ENCODE measurements around the gene KCTD15.

The KCTD15 gene

GRCh38 chr19:33797802-33798671 lies 1.4 kb downstream of the KCTD15 start:
- Mint-ChIP-seq H3K27ac (no peak overlapping the region), H3K4me1 (ENCODE audit: low read depth) (peaks cover 2% of the 10 kb centered on the region), H3K4me3 (peak overlapping the region; percentile 67), H3K36me3 (ENCODE audit: low read depth) (no peaks in the 10 kb centered on the region), H3K9me3 (no peaks in the 10 kb centered on the region), H3K27me3 (ENCODE audit: low read depth) (peaks cover 21% of the 10 kb centered on the region)
- DNase-seq (ENCODE audit: low spot score) = peak; percentile 12

DNA sequence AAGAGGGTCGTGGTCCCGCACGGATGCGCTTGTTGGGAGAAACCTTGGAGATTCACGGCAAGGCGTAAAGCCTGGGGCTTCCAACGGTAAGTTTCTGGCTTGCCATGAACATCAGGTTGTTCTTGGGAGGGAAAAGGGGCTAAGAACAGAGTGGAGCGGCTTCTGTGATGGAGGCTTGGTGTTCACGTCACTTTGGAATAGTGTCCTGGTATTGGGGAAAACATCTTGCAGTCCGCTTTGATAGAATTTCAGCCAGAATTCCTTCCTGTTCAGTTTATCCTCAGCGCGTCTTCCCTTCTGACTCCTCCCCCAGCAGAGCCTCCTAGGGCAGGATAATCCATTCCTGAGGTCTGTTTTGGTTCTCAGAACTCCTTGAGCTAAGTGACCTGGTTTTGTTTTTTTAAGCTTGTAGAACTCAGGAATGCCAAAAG lies 2.0 kb downstream of the KCTD15 start:
- Mint-ChIP-seq H3K4me3 (peak overlapping the region; percentile 21), H3K9me3 (no peaks in the 10 kb centered on the region), H3K27ac (no peak overlapping the region)

GRCh38 chr19:33799476-33799875 lies 2.8 kb downstream of the KCTD15 start:
- no peak overlapping the region for H3K4me3 Mint-ChIP-seq
- H3K4me1 Mint-ChIP-seq (ENCODE audit: low read depth) = peaks cover 2% of the 10 kb centered on the region
- peaks cover 15% of the 10 kb centered on the region for H3K27me3 Mint-ChIP-seq (ENCODE audit: low read depth)
- no peaks in the 10 kb centered on the region for H3K36me3 Mint-ChIP-seq (ENCODE audit: low read depth)
- no peak overlapping the region for H3K27ac Mint-ChIP-seq
- H3K9me3 Mint-ChIP-seq = no peaks in the 10 kb centered on the region
- DNase-seq (ENCODE audit: low spot score) = no peak

More for the DNA sequence above, 2.0 kb downstream of the KCTD15 start:
- no peak for DNase-seq (ENCODE audit: low spot score)
- peaks cover 16% of the 10 kb centered on the region for H3K27me3 Mint-ChIP-seq (ENCODE audit: low read depth)
- H3K36me3 Mint-ChIP-seq (ENCODE audit: low read depth) = no peaks in the 10 kb centered on the region
- H3K4me1 Mint-ChIP-seq (ENCODE audit: low read depth) = peaks cover 2% of the 10 kb centered on the region

GRCh38 chr19:33800012-33800680 lies 3.5 kb downstream of the KCTD15 start:
- H3K36me3 Mint-ChIP-seq (ENCODE audit: low read depth) = no peaks in the 10 kb centered on the region
- H3K4me3 Mint-ChIP-seq = no peak overlapping the region
- no peak overlapping the region for H3K27ac Mint-ChIP-seq
- H3K27me3 Mint-ChIP-seq (ENCODE audit: low read depth) = peaks cover 15% of the 10 kb centered on the region
- H3K9me3 Mint-ChIP-seq = no peaks in the 10 kb centered on the region
- H3K4me1 Mint-ChIP-seq (ENCODE audit: low read depth) = peaks cover 2% of the 10 kb centered on the region
- DNase-seq (ENCODE audit: low spot score) = no peak

DNA sequence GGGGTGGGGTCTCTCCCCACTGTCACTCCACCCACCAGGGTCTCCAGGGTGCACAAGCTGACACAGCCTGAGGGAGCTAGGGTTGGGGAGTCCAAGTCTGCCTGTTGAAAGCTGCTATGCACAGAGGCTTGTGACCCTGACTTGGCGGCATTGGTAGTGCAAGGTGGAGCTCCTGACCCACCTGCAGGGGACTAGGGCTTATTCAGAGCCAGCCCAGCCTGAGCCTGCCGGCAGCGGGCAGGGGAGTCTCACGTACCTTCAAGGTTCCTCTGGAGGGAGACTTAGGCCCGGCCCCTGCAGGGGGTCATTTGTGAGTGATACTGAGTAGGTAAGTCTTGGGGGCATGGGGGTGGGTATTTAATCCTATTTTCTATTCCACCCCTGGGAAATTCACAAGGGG lies 4.7 kb downstream of the KCTD15 start:
- no peak overlapping the region for H3K4me3 Mint-ChIP-seq
- no peak for DNase-seq (ENCODE audit: low spot score)
- H3K36me3 Mint-ChIP-seq (ENCODE audit: low read depth) = no peaks in the 10 kb centered on the region
- H3K9me3 Mint-ChIP-seq = no peaks in the 10 kb centered on the region
- H3K4me1 Mint-ChIP-seq (ENCODE audit: low read depth) = peaks cover 7% of the 10 kb centered on the region
- no peak overlapping the region for H3K27ac Mint-ChIP-seq
- H3K27me3 Mint-ChIP-seq (ENCODE audit: low read depth) = peaks cover 15% of the 10 kb centered on the region

- H3K4me3 Mint-ChIP-seq = no peak overlapping the region
- no peak for DNase-seq (ENCODE audit: low spot score)
- H3K27ac Mint-ChIP-seq = no peak overlapping the region
- H3K4me1 Mint-ChIP-seq (ENCODE audit: low read depth) = peaks cover 7% of the 10 kb centered on the region
- no peaks in the 10 kb centered on the region for H3K36me3 Mint-ChIP-seq (ENCODE audit: low read depth)
- no peaks in the 10 kb centered on the region for H3K9me3 Mint-ChIP-seq
- H3K27me3 Mint-ChIP-seq (ENCODE audit: low read depth) = peaks cover 14% of the 10 kb centered on the region
These were observed 5.3 kb downstream of the KCTD15 start for GRCh38 chr19:33802001-33802400.

GRCh38 chr19:33802801-33803200 lies 6.1 kb downstream of the KCTD15 start:
- no peaks in the 10 kb centered on the region for H3K9me3 Mint-ChIP-seq
- no peak overlapping the region for H3K27ac Mint-ChIP-seq
- peaks cover 5% of the 10 kb centered on the region for H3K4me1 Mint-ChIP-seq (ENCODE audit: low read depth)
- H3K4me3 Mint-ChIP-seq = no peak overlapping the region
- DNase-seq (ENCODE audit: low spot score) = no peak
- H3K27me3 Mint-ChIP-seq (ENCODE audit: low read depth) = peaks cover 12% of the 10 kb centered on the region
- H3K36me3 Mint-ChIP-seq (ENCODE audit: low read depth) = no peaks in the 10 kb centered on the region

DNA sequence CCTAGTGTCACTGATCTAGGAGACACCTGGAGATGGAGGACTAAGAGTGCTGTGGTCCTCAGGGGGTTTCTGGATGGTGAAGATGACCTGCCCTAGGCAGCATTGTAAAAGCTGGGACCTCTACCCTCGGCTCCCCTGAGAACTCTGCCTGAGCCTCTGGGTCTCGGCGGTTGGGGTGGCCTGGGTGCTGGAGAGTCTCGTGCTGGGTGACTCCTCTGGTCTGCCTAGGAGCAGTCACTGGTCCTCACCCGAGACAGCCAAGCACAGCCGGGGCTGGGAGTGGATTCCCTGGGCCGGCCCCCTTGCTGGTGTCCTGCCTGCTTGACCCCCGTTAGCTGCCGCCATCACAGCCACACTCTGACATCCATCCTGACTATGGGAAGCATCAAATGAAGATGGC lies 6.7 kb downstream of the KCTD15 start:
- no peak overlapping the region for H3K4me3 Mint-ChIP-seq
- H3K36me3 Mint-ChIP-seq (ENCODE audit: low read depth) = no peaks in the 10 kb centered on the region
- H3K27ac Mint-ChIP-seq = no peak overlapping the region
- no peaks in the 10 kb centered on the region for H3K9me3 Mint-ChIP-seq
- peaks cover 6% of the 10 kb centered on the region for H3K4me1 Mint-ChIP-seq (ENCODE audit: low read depth)
- no peak for DNase-seq (ENCODE audit: low spot score)
- H3K27me3 Mint-ChIP-seq (ENCODE audit: low read depth) = peaks cover 12% of the 10 kb centered on the region

GRCh38 chr19:33804021-33804799 lies 7.5 kb downstream of the KCTD15 start:
- H3K36me3 Mint-ChIP-seq (ENCODE audit: low read depth) = no peaks in the 10 kb centered on the region
- no peaks in the 10 kb centered on the region for H3K9me3 Mint-ChIP-seq
- peaks cover 6% of the 10 kb centered on the region for H3K4me1 Mint-ChIP-seq (ENCODE audit: low read depth)
- no peak for DNase-seq (ENCODE audit: low spot score)
- peaks cover 4% of the 10 kb centered on the region for H3K27me3 Mint-ChIP-seq (ENCODE audit: low read depth)
- H3K27ac Mint-ChIP-seq = no peak overlapping the region
- no peak overlapping the region for H3K4me3 Mint-ChIP-seq

- no peak overlapping the region for H3K27ac Mint-ChIP-seq
- H3K4me1 Mint-ChIP-seq (ENCODE audit: low read depth) = peaks cover 6% of the 10 kb centered on the region
- no peaks in the 10 kb centered on the region for H3K36me3 Mint-ChIP-seq (ENCODE audit: low read depth)
- no peak for DNase-seq (ENCODE audit: low spot score)
- H3K9me3 Mint-ChIP-seq = no peaks in the 10 kb centered on the region
- H3K4me3 Mint-ChIP-seq = no peak overlapping the region
- H3K27me3 Mint-ChIP-seq (ENCODE audit: low read depth) = no peaks in the 10 kb centered on the region
These were observed 8.6 kb downstream of the KCTD15 start for GRCh38 chr19:33805313-33805712.

DNA sequence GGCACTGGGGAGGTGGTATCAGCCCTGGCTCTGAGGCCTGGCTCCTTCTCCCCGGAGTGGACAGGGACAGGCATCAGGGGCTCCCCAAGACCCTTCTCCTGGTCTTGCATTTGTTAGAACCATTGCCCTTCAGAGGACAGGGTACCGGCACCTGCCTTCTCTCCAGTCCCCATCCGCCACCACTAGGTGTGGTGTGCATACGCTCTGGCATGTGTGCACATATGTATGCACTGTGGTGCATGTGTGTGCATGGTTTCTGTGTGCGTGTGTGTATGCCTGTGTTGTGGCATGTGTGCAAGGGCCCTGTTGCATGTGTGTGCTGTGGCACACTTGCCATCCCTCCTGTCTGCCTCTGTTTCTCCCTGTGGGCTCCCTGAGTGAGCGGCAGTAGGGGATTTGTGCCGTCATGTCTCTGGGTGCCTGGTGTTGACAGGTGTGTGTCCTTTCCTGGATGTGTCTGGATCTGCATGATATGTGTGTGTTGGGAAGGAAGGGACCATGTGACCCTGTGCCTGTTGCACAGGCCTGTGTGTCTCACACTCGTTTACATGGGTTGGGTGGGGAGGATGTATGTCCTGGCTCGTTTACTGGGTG lies 9.3 kb downstream of the KCTD15 start:
- H3K4me3 Mint-ChIP-seq = no peak overlapping the region
- peaks cover 6% of the 10 kb centered on the region for H3K4me1 Mint-ChIP-seq (ENCODE audit: low read depth)
- H3K9me3 Mint-ChIP-seq = no peaks in the 10 kb centered on the region
- H3K27me3 Mint-ChIP-seq (ENCODE audit: low read depth) = no peaks in the 10 kb centered on the region
- H3K36me3 Mint-ChIP-seq (ENCODE audit: low read depth) = no peaks in the 10 kb centered on the region
- DNase-seq (ENCODE audit: low spot score) = no peak
- peak overlapping the region; percentile 61 for H3K27ac Mint-ChIP-seq

DNA sequence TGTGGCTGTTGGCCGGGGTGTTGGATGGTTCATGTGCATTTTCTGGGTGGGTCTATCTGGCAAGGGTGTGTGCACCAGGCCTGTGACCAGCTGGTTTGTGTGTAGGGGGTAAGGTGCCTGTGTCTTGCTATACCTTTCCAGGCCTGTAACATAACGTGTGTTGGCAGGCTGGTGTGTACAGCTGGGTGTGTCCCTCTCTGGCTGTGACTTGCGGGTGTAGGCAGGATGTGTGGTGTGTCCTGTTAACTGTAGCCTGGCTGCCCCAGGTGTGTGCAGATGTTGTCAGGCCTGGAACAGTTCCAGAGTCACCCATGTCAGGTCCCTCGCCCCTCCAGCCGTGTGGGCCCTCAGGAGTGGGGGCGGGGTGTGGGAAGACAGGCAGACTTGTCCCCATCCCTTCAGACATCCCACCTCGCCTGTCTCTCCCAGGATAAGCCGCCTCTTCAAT lies 9.8 kb downstream of the KCTD15 start:
- H3K27me3 Mint-ChIP-seq (ENCODE audit: low read depth) = no peaks in the 10 kb centered on the region
- no peak overlapping the region for H3K4me3 Mint-ChIP-seq
- peak overlapping the region; percentile 61 for H3K27ac Mint-ChIP-seq
- no peaks in the 10 kb centered on the region for H3K9me3 Mint-ChIP-seq
- DNase-seq (ENCODE audit: low spot score) = no peak
- H3K4me1 Mint-ChIP-seq (ENCODE audit: low read depth) = peaks cover 6% of the 10 kb centered on the region
- H3K36me3 Mint-ChIP-seq (ENCODE audit: low read depth) = no peaks in the 10 kb centered on the region

- Mint-ChIP-seq H3K36me3 (ENCODE audit: low read depth) (no peaks in the 10 kb centered on the region), H3K27ac (no peak overlapping the region), H3K27me3 (ENCODE audit: low read depth) (no peaks in the 10 kb centered on the region), H3K9me3 (no peaks in the 10 kb centered on the region), H3K4me1 (ENCODE audit: low read depth) (peaks cover 6% of the 10 kb centered on the region), H3K4me3 (no peak overlapping the region)
- no peak for DNase-seq (ENCODE audit: low spot score)
These were observed 11.7 kb downstream of the KCTD15 start for GRCh38 chr19:33808399-33808798.
